ENCODE measurements around the gene UBFD1.
A peak's percentile ranks its signal among the peaks of the same experiment; 100 is the strongest.

The UBFD1 gene

DNA sequence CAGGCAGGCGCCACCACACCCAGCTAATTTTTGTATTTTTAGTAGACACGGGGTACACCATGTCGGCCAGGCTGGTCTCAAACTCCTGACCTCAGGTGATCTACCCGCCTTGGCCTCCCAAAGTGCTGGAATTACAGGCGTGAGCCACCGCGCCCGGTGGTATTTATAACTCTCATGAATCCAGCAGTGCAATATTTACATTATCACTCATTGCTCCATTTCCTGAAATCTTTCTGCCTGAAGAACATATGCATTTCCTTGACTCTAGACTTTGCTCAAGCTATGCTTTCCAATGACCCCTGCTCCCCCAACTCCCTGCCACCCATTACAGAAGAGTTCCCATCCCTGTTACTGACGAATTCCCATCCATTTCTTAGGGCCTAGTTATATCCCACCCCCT is 58.3 kb downstream of the UBFD1 start:
- DNase-seq = no peak
- H3K27me3 Mint-ChIP-seq = no peaks in the 10 kb centered on the region
- no peak for ATAC-seq (replicated peaks)
- H3K36me3 Mint-ChIP-seq (ENCODE audit: insufficient read depth) = peaks cover 23% of the 10 kb centered on the region
- no peaks in the 10 kb centered on the region for H3K4me1 Mint-ChIP-seq (ENCODE audit: low read depth in 2 of 2)
- H3K9me3 Mint-ChIP-seq = no peaks in the 10 kb centered on the region
- no peak overlapping the region for H3K4me3 Mint-ChIP-seq
- H3K27ac Mint-ChIP-seq = peak overlapping the region in 1 of 2 donors; percentile 30

All from effector memory CD8-positive, alpha-beta T cell (primary cell).